HG03280 (cell line): ENCODE data around the gene PCSK9.

Experiments used
- ATAC-seq: cut with Tn5 transposase; IDR thresholded peaks from one replicate; pipeline ENCODE4 v1.9.1; 2021; ENCODE audit warnings: mild to moderate bottlenecking, moderate library complexity; ENCODE audit not compliant: unreplicated experiment

PCSK9 gene

GRCh38 chr1:55043011-55043410 is 3.7 kb downstream of the PCSK9 start:
- no peak for ATAC-seq

- ATAC-seq = no peak
Observed at GRCh38 chr1:55043726-55044125, 4.4 kb downstream of the PCSK9 start.

- ATAC-seq = no peak
Observed at GRCh38 chr1:55044617-55045397, 5.5 kb downstream of the PCSK9 start.

GRCh38 chr1:55045430-55045829 is 6.1 kb downstream of the PCSK9 start:
- no peak for ATAC-seq

GRCh38 chr1:55046871-55047270 is 7.5 kb downstream of the PCSK9 start:
- ATAC-seq = no peak

GRCh38 chr1:55047611-55048010 is 8.3 kb downstream of the PCSK9 start:
- ATAC-seq = no peak

GRCh38 chr1:55048453-55049270 is 9.3 kb downstream of the PCSK9 start:
- no peak for ATAC-seq

- ATAC-seq = no peak
Observed at GRCh38 chr1:55049271-55049913, 10.0 kb downstream of the PCSK9 start.

- no peak for ATAC-seq
Observed at GRCh38 chr1:55049914-55050278, 10.5 kb downstream of the PCSK9 start.

GRCh38 chr1:55050283-55050682 is 10.9 kb downstream of the PCSK9 start:
- ATAC-seq = no peak

GRCh38 chr1:55051169-55051568 is 11.8 kb downstream of the PCSK9 start:
- no peak for ATAC-seq

GRCh38 chr1:55051621-55052020 is 12.3 kb downstream of the PCSK9 start:
- no peak for ATAC-seq

- ATAC-seq = no peak
Observed at GRCh38 chr1:55052221-55053142, 13.1 kb downstream of the PCSK9 start.

GRCh38 chr1:55053265-55053954 is 14.1 kb downstream of the PCSK9 start:
- no peak for ATAC-seq

- no peak for ATAC-seq
Observed at GRCh38 chr1:55054396-55054795, 15.0 kb downstream of the PCSK9 start.

GRCh38 chr1:55055084-55055882 is 15.9 kb downstream of the PCSK9 start:
- no peak for ATAC-seq

- no peak for ATAC-seq
Observed at GRCh38 chr1:55055951-55056631, 16.7 kb downstream of the PCSK9 start.

GRCh38 chr1:55056632-55056992 is 17.3 kb downstream of the PCSK9 start:
- ATAC-seq = no peak
